Left forelimb (tissue), 1 donor: Measurements from ENCODE around the gene CAST.
"Not testable (repeated sequence)": the region's sequence is repeated elsewhere in the genome, so short reads cannot be mapped to it uniquely, and the experiment has no call there.

Experiments used
- DNase-seq: peaks from one replicate; pipeline ENCODE4 v3.0.0-alpha.2; 2018; ENCODE audit warnings: low spot score

Gene CAST, protein sequence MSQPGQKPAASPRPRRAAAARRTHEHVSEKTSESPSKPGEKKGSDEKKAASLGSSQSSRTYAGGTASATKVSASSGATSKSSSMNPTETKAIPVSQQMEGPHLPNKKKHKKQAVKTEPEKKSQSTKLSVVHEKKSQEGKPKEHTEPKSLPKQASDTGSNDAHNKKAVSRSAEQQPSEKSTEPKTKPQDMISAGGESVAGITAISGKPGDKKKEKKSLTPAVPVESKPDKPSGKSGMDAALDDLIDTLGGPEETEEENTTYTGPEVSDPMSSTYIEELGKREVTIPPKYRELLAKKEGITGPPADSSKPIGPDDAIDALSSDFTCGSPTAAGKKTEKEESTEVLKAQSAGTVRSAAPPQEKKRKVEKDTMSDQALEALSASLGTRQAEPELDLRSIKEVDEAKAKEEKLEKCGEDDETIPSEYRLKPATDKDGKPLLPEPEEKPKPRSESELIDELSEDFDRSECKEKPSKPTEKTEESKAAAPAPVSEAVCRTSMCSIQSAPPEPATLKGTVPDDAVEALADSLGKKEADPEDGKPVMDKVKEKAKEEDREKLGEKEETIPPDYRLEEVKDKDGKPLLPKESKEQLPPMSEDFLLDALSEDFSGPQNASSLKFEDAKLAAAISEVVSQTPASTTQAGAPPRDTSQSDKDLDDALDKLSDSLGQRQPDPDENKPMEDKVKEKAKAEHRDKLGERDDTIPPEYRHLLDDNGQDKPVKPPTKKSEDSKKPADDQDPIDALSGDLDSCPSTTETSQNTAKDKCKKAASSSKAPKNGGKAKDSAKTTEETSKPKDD

DNA sequence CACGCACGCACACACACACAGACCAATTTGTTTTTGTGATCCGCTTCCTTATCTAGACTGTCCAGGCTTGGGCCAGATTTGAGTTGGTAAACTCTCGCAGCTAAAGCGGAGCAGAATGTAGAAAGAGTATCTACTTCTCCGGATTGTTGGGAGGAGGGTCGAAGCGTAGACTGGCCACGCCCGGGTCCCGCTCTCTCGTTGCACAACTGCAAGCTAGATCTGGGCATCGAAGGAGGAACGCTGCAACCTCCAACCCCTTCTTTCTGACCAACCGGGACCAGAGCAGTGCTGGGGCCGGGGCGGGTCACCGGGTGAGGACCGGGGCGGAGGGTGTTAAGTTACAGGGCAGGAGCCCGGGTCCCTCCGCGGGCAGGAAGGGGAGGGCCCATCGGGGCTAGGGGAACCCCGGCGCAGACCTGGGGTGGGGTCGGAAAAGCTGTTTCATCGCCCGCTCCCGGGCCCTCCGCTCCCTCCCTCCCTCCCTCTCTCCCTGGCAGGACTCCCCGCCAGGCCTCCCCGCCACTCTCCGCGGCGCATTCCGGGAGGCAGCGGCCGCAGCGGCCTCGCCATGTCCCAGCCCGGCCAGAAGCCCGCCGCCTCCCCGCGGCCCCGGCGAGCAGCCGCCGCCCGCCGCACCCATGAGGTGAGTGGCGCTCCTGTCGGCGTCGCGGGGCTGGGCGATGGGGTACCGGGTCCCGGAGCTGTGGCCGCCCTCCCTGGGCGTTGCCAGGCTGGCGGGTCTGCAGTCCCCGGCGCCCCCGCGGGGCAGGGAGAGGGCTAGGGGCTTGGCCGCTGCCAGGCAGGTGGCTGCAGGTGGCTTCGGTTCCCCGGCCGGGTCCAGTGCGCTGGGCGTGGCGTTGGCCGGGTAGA is at the start of gene CAST:
Gene CAST, plus strand, starts transcription at position 522 of the 870 bp plus-strand sequence. Its CDS starts 47 bp downstream, at position 569.
- peak; percentile 86 for DNase-seq

DNA sequence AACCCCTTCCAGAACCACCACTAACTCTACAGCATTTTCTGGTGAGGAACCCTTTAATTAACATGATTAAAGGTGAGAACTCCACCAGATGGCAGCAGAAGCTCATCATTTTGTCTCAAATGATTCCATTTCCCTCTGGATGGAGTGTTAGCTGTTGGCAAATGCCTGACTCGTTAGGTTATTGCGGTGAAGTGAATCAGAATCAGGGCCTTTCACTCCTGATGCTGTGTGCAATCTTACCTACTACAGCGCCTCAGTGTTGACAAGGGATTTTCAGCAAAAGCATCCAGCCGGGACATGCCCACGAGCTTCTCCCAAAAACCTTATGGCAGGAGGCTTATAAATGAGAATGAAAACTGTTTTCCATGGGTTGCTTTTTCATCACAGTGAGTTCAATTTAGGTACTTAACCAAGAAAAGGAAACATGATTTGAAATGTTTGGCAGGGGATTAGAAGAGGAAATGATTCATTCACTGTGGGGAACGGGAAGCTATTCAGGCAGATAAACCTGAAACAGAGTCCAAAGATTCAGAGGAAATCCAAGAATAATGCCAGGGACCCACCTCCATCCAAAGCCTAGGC is 48.0 kb upstream of the CAST start:
- DNase-seq = no peak

DNA sequence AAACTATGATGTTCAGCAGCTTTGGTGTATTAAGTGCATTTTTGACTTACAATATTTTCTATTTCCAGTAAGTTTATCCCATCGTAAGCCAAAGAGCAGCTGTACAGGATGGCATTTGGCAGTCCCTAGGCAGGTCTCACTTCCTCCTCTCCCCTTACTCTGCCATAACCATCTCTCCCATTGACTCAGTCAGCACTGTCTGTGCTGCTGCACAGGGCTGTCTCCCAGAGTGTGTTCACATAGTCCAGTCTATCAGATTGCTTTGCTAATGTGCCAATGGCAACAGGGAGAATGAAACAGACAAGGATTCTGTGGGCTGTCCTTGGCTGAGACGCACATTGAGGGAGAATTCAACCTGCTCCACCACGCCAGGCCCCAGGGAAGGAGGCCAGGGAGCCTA is 47.0 kb upstream of the CAST start:
- DNase-seq = no peak

DNA sequence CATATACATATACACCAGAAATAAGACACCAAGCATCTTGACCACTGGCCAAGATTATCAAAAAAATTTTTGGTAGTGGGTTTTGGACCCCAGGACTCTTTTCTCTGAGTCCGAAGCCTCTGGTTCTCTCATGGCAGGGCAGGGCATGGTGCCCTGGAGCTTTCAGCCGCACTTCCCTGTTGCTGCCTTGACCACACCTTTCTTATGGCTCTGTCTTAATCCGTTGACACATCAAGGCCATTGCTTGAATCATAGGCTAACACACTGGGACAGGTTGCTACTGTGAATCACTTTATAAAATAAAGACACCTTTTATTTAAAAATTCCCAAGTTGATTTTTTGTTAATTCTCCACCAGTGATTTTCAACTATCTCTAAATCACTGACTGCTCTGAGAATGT is 45.4 kb upstream of the CAST start:
- no peak for DNase-seq

DNA sequence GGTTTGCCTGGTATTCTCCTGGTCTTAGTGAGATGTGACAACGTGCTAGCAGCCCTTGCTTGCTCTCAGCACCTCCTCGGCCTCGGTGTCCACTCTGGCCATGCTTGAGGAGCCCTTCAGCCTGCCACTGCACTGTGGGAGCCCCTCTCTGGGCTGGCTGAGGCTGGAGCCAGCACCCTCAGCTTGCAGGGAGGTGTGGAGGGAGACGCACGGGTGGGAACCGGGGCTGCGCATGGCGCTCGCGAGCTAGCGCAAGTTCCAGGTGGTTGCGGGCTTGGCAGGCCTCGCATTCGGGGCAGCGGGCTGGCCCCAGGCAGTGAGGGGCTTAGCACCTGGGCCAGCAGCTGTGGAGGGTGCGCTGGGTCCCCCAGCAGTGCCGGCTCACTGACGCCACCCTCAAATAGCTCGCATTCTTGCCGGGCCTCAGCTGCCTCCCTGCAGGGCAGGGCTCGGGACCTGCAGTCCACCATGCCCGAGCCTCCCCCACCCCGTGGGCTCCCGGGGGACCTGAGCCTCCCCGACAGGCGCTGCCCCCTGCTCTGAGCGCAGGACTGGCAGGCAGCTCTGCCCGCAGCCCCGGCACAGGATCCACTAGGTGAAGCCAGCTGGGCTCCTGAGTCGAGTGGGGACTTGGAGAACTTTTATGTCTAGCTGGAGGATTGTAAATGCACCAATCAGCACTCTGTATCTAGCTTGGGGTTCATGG is 43.7 kb upstream of the CAST start:
- DNase-seq = not testable (repeated sequence)

DNA sequence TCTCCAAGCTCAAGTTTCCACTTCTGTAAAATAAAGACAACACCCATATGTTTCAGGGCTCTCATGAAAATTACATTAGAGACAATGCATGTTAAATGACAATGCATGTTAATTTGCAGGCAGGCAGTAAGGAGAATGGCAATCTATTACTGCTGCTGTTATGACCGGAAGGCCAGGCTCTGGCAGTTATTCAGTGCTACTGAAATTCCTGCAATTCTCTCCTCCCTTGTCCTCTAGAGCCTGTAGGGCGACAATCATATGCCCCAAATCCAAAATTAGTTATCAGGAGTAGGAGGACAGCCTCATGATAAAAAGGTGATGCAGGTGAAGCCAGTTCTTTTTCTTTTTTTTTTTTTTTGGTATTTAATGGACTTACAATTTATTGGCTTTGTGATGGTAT is 42.2 kb upstream of the CAST start:
- DNase-seq = no peak

DNA sequence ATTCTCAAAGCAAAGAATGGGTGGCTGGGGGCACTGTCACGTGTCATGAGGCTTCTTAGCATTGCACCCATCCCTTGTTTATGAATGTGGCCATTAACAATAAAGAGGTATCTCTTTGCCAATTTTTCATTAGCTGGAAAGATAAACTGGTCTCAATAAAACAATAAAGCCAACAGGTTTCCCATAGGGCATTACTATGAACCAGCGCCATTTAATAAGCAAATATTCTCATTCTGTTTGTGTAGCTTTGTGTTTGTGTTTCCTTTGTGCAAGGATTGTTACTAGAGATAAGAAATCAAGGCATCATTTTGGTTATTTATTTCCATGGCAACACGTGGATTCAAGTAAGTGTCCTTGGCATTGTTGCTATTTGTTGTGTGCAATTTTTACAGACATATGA is 37.6 kb upstream of the CAST start:
- no peak for DNase-seq

DNA sequence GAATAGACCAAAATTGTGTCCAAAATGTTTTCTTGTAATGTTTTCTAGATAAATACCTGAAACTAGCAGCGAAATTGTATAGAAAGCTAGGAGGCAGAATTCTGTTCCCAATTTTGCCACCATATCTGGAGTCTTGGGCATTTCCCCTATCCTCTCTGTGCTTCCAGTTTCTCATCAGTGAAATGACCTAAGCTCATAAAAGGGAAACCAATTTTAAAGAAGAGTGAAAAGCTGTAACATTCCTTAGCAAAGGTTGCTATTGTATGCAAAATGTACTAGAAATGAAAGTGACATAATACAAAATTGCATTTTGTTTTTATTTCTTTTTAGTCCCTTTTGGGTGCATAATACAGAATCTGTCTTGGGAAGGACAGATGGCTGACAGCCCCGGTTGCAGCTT is 36.8 kb upstream of the CAST start:
- no peak for DNase-seq

DNA sequence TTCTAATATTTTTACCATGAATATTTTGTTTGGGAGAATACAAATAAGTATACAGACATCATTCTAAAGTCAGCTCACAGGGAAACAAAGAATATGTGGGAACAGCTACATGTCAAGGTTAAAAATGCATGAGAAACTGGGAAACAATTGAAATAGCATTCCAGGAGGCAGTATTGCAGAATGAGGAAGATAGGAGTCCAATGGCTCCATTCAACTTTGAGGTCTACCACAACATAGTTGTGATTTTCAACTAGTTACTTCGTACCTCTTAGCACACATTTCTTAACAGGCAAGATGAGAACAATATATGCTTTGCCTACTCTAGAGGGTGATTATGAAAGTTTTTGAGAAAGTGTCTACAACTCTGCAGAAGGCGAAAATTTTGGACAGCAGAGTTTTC is 35.2 kb upstream of the CAST start:
- DNase-seq = no peak

DNA sequence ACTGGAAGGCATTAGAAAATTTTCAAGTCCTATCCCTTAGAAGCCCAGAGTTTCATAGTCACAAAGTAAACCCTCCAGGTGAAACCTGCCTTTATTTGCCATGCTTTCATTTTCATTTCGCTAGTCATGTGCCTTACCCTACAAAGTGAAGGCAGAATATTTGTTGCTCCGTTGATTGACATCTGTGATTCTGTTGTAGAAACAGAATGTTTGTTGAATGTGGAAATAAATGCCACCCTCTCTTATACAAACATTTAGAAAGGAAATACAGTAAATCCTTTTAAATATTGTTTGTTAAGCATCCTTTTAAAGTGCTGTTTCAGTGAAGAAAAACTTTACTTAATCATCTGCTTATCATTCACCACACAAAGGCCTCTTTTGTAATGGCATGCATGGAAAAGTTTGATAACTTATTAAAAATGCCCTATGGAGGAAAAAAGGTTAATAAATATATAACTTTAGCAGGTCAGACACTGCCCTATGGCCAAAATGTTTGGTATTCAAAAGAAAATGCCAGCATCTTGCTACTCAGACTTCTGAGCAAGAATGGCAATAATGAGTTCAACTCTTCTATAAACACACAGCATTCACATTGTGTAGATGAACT is 34.3 kb upstream of the CAST start:
- no peak for DNase-seq

DNA sequence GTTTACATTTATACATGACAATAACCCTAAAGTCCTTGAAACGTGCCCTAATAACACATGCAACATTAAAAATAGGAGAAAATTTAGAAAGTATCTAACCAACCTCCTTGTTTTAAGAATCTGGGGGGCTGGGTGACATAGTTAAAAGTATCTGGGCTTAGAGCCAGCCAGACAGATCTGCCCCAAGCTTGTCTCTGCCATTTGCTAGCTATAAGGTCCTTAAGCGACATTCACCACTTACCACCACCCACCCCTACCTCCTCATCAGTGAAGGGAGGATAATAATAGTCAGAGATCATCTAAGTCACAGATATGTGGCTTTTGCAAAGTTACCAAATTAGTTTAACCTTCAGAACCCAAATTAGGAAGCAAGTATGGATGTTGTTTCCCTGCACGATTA is 33.8 kb upstream of the CAST start:
- no peak for DNase-seq

DNA sequence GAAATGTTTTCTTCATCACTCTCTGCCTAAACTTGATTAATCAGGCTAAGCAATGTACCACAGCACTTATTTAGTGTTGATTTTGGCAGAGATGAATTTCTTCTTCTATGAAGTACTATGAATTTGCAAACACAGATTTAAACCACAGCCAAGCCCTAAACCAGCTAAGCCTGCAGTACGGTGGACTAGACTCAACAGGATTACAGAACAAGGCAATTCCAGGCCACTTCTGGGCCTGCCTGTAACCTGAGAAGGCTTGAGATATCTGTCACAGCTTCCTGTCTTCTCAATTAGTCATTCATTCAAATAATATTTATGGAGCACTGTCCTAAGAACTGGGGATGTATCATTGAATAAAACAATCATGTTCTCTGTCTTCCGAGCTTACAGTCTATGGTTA is 32.4 kb upstream of the CAST start:
- no peak for DNase-seq

DNA sequence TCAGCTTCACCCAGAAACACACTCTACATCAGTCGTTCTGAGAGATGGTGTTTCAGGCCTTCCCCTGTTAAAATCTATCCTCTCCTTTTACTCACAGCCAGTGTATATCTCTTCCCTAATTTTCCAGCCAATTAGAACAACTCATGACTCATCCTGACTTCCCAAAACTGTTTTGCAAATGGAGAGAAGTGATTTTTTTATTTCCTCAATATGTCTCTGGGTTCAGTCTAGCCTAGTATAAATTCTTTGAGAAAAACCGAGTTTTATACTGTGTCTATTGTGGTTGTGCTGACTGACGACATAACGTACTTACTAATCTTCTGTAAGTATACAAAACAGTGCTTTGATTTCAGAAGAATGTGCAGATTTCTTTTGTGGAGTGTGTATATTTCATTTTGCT is 28.4 kb upstream of the CAST start:
- DNase-seq = no peak

DNA sequence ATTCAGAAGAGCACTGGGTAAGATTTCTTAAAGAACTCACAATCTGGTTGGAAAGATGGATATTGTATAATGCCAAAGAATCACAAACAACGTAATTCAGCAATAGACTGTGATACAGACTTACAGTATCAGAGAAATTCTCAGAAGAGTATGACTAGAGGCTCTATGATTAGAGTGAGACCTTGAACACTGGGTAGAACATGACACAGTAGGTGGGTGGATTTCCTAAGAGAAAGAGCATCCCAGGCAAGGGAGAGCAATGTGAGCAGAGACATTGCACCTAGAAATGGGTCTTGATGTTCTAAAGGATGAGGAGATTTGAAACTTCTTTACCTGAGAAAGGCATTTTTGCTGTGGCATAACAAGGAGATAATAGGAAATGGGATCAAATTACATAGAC is 27.3 kb upstream of the CAST start:
- no peak for DNase-seq

DNA sequence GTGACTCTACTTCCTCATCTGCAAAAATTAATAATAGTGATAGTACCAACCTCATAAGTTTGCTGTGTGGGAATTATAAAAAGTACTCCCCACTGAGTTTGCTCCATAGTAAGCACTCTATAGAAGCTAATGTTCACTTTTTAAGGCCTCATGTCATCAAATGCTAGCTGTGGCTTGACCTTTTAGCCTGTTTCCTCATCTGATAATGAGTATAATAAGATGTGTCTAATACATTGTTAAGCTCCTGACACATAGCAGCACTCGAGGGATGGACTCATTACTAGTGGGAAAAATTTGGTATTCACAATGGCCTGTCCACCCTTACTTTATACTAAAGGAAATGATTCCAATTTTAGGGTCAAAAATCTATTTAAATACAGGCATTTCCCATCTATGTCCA is 26.1 kb upstream of the CAST start:
- DNase-seq = no peak

DNA sequence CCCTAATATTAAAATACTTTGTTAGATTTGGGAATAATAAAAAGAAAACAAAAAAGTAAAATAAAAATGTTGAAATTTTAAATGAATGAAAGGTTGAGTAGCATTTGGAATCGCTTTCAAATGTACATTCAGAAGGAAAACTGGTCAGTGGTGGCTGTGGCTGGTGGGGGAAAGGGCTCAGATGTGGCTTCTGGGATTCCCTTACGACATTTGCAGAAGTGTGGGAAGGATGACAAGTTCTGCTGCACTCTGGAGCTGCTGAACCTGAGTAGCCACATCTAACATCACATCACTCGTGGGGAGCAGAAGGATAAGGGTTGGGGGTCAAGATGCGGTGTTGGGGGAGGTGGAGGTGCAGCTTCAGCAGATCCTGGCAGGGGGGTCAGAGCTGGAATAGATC is 25.6 kb upstream of the CAST start:
- no peak for DNase-seq

DNA sequence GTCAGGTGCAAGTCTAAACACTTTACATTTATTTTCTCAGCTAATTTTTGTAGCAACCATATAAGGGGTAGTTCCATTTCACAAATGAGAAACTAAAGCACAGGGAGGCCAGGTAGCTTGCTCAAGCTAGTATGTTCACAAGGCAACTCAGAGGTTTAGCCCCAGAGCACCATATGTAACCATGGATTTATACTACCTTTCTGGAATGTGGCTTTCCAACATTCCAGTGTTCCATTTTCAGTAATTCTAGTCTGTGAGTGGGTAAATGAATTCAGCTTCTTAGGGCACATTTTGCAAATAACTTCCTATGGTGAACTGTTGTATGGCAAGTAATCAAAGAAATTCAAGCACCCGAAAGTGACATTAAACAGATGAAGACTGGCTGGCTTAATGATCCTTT is 25.0 kb upstream of the CAST start:
- DNase-seq = no peak

DNA sequence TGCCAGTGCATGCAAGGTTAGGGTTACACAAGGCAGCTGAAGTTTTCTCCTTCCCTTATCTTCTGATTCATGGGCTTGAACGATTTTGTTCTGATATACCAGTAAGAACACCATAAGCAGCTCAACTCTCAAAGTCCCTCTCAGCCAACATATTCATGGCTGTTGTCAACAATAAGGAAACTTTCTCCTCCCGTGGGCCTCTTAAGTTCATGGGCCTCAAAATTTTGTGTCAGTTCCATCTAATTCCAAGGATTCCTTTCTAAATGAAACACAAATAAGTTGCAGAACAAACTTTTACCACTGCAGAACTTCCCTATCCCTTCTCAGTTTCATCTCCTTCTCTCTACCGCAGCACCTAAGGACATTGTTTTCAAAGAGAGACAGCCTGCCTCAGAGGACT is 23.6 kb upstream of the CAST start:
- no peak for DNase-seq

DNA sequence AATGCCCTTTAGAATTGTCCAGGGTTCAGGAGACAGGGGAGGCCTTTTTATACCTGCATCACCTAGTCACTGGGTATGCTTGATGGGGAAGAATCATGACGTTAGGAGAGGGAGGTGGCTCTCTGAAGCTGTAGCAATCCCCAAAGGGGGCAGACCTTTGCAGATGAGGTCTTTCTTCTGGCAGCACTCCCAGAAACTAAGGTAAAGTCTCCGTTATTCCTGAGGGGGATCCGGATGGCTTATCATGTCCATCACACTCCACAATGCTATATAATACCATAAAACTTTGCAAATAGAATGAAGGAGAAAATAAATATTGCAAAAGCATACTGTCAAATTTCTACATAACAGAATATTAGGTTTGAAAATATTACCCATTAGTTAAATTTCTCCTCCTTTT is 21.5 kb upstream of the CAST start:
- no peak for DNase-seq

DNA sequence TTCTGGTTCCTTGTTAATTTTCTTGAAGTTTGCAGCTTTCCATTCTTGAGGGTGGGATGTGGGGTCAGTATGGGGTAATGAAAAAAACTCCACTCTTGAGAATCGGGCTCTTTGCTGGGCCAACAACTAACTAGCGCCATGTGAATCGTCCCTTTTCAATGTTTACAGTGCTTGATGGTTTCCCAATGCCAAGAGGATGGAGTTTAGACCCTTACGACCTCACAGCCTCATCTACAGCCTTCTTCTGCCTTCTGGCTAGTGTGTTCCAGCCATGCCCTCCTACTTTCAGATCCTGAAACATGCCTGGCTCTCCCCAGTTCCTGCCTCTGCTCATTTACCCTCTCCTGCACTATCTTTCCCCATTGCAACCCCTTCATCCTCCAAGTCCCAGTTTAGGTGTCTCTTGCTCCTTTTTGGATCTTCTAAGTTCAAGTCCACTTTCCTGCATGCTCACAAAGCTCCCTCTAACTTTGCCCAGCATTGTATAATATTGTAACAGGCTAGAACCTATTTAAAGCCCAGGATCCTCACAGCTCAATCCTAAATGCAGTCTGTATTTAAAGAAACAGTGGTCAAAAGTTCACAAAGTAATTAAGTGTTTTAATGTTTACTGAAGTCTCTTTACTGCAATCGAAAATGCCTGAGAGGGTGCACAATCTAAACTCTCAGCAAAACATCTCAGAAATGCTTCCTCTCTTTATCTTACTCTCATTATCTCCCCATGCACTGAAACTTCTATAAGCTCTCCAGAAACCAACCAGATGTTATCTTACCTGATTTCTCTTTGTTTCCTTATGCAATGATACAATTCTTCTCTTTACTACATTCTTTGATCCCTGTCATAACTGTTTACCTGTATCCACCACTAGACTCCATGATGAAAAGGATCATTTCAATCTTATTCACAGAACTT is 20.6 kb upstream of the CAST start:
- DNase-seq = no peak
